Measurements from ENCODE around the gene FHDC1.

The FHDC1 gene

DNA sequence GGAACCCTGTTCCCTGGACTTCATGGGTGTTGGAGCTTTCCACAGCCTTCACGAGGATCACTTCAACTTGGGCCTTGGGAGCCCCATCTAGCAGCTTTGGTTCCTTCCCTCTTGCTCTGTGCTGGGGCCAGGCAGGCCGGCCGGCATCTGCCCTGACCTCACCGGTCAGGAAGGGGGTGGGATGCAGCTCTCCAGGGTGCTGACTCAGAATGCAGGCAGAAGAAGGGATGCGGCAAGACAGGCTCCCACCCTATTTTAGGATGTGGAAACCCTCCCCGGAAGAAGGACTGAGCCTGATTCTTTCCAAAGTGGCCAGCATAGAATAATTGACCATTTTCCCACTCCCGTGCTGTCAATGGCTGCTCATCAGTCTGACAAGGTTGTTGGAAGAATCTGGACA is 47.1 kb downstream of the FHDC1 start:
- no peak overlapping the region for H3K9ac ChIP-seq (ENCODE audit: insufficient read length)
- no peak overlapping the region for H3K27ac ChIP-seq
- TF ChIP-seq EZH2 (IDR thresholded peaks at IDR 0.05) = no peak
- TF ChIP-seq POLR2AphosphoS5 (IDR thresholded peaks at IDR 0.05; ENCODE audit: borderline replicate concordance, low read depth, low read length) = no peak
- TF ChIP-seq FOXP2 (optimal IDR thresholded peaks at IDR 0.05; ENCODE audit: control extremely low read depth, extremely low read length, insufficient read depth) = no peak
- H3K36me3 ChIP-seq (ENCODE audit: insufficient read depth, low read length) = no peaks in the 10 kb centered on the region
- H3K9me3 ChIP-seq (ENCODE audit: low read depth, low read length) = no peaks in the 10 kb centered on the region
- DNase-seq (ENCODE audit: low read depth, low spot score) = no peak
- H3K4me3 ChIP-seq = no peak overlapping the region

GRCh38 chr4:152983774-152984411 is 47.8 kb downstream of the FHDC1 start:
- no peaks in the 10 kb centered on the region for H3K9me3 ChIP-seq (ENCODE audit: low read depth, low read length)
- H3K27ac ChIP-seq = no peak overlapping the region
- H3K4me3 ChIP-seq = no peak overlapping the region
- TF ChIP-seq FOXP2 (optimal IDR thresholded peaks at IDR 0.05; ENCODE audit: control extremely low read depth, extremely low read length, insufficient read depth) (no peak), POLR2AphosphoS5 (IDR thresholded peaks at IDR 0.05; ENCODE audit: borderline replicate concordance, low read depth, low read length) (no peak), EZH2 (IDR thresholded peaks at IDR 0.05) (no peak)
- H3K36me3 ChIP-seq (ENCODE audit: insufficient read depth, low read length) = no peaks in the 10 kb centered on the region
- DNase-seq (ENCODE audit: low read depth, low spot score) = no peak
- H3K9ac ChIP-seq (ENCODE audit: insufficient read length) = no peak overlapping the region

DNA sequence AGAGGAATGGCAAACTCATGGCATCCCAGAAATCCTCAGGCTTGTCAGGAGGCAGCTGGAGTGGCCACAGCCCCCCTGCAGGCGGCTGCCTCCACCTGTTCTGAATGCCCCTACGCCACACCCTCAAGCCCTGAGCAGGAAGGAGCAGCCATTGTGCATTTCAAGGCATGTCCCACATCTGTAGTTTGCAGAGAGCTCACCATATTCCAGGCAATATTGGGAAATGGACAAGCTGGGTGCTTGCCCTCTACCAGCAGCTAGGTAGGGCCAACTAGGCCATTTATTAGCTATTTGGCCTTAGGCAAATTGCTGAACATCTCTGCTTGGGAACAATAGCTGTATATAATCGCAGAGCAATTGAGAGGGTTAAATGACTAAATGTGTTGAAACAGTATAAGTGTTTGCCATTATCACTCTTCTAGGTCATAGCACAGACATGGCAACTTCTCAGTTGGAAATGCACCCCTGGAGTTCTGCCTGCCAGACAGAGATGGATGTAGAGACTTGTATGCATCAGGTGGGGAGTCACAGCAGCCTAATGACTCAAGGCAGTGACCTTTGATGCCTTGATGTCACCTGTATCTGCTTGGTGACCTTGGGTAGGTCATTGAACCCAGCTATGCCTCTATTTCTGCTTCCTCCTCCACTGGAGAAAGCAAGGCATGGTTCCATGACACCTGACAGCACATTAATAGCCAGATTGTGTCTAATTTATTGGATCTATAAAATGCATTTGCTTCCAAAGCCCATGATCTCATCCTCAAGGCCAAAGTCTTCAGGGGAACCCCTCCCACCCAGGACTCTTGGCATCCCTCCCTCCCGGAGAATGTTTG is 52.8 kb downstream of the FHDC1 start:
- H3K36me3 ChIP-seq (ENCODE audit: insufficient read depth, low read length) = no peaks in the 10 kb centered on the region
- H3K4me3 ChIP-seq = no peak overlapping the region
- TF ChIP-seq EZH2 (IDR thresholded peaks at IDR 0.05) (no peak), FOXP2 (optimal IDR thresholded peaks at IDR 0.05; ENCODE audit: control extremely low read depth, extremely low read length, insufficient read depth) (no peak), POLR2AphosphoS5 (IDR thresholded peaks at IDR 0.05; ENCODE audit: borderline replicate concordance, low read depth, low read length) (no peak)
- no peak for DNase-seq (ENCODE audit: low read depth, low spot score)
- no peak overlapping the region for H3K9ac ChIP-seq (ENCODE audit: insufficient read length)
- no peak overlapping the region for H3K27ac ChIP-seq
- no peaks in the 10 kb centered on the region for H3K9me3 ChIP-seq (ENCODE audit: low read depth, low read length)

GRCh38 chr4:152989554-152989970 is 53.4 kb downstream of the FHDC1 start:
- no peak for TF ChIP-seq FOXP2 (optimal IDR thresholded peaks at IDR 0.05; ENCODE audit: control extremely low read depth, extremely low read length, insufficient read depth)
- TF ChIP-seq EZH2 (IDR thresholded peaks at IDR 0.05) = no peak
- TF ChIP-seq POLR2AphosphoS5 (IDR thresholded peaks at IDR 0.05; ENCODE audit: borderline replicate concordance, low read depth, low read length) = no peak
- H3K36me3 ChIP-seq (ENCODE audit: insufficient read depth, low read length) = no peaks in the 10 kb centered on the region
- H3K4me3 ChIP-seq = no peak overlapping the region
- no peak overlapping the region for H3K27ac ChIP-seq
- no peak for DNase-seq (ENCODE audit: low read depth, low spot score)
- no peaks in the 10 kb centered on the region for H3K9me3 ChIP-seq (ENCODE audit: low read depth, low read length)
- no peak overlapping the region for H3K9ac ChIP-seq (ENCODE audit: insufficient read length)

DNA sequence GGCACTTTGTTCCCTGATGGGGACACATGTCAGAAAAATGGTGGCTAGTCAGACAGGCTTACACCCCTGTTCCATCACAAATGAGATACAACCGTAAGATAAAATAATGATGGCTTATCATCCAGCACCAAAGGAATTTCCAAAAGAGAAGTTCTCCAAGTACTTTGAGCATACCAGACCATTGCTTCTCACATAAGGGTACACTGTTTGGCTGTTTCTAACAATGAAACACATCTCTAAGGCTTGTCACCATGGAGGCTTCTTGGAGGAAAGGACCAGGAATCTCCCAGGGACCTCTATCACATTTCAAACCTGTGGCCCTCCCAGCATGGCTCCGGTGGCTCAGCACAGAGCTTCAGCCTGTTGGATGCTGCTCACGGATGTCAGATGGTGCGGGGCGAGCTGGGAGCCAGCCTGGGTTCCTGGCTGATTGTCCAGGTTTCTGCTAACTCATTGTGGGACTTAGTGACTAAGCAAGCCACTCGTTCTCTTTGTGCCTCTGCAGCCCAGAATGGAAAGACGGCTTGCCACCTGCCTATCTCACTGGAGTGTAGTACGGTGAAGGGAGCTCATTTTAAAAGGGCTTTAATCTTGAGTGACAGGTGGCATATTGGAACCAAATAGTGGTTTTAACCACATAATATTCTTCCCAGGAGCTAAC is 54.5 kb downstream of the FHDC1 start:
- Histone ChIP-seq H3K4me3 (no peak overlapping the region), H3K9ac (ENCODE audit: insufficient read length) (no peak overlapping the region), H3K36me3 (ENCODE audit: insufficient read depth, low read length) (no peaks in the 10 kb centered on the region), H3K9me3 (ENCODE audit: low read depth, low read length) (no peaks in the 10 kb centered on the region), H3K27ac (no peak overlapping the region)
- DNase-seq (ENCODE audit: low read depth, low spot score) = no peak
- no peak for TF ChIP-seq FOXP2 (optimal IDR thresholded peaks at IDR 0.05; ENCODE audit: control extremely low read depth, extremely low read length, insufficient read depth)
- no peak for TF ChIP-seq POLR2AphosphoS5 (IDR thresholded peaks at IDR 0.05; ENCODE audit: borderline replicate concordance, low read depth, low read length)
- TF ChIP-seq EZH2 (IDR thresholded peaks at IDR 0.05) = no peak

GRCh38 chr4:152991398-152991797 is 55.3 kb downstream of the FHDC1 start:
- Histone ChIP-seq H3K9me3 (ENCODE audit: low read depth, low read length) (no peaks in the 10 kb centered on the region), H3K27ac (no peak overlapping the region), H3K4me3 (no peak overlapping the region), H3K36me3 (ENCODE audit: insufficient read depth, low read length) (no peaks in the 10 kb centered on the region), H3K9ac (ENCODE audit: insufficient read length) (no peak overlapping the region)
- DNase-seq (ENCODE audit: low read depth, low spot score) = no peak
- TF ChIP-seq POLR2AphosphoS5 (IDR thresholded peaks at IDR 0.05; ENCODE audit: borderline replicate concordance, low read depth, low read length) (no peak), FOXP2 (optimal IDR thresholded peaks at IDR 0.05; ENCODE audit: control extremely low read depth, extremely low read length, insufficient read depth) (no peak), EZH2 (IDR thresholded peaks at IDR 0.05) (no peak)

GRCh38 chr4:152992027-152992426 is 55.9 kb downstream of the FHDC1 start:
- TF ChIP-seq EZH2 (IDR thresholded peaks at IDR 0.05) (no peak), POLR2AphosphoS5 (IDR thresholded peaks at IDR 0.05; ENCODE audit: borderline replicate concordance, low read depth, low read length) (no peak), FOXP2 (optimal IDR thresholded peaks at IDR 0.05; ENCODE audit: control extremely low read depth, extremely low read length, insufficient read depth) (no peak)
- no peak overlapping the region for H3K27ac ChIP-seq
- H3K4me3 ChIP-seq = no peak overlapping the region
- H3K9me3 ChIP-seq (ENCODE audit: low read depth, low read length) = no peaks in the 10 kb centered on the region
- no peaks in the 10 kb centered on the region for H3K36me3 ChIP-seq (ENCODE audit: insufficient read depth, low read length)
- H3K9ac ChIP-seq (ENCODE audit: insufficient read length) = no peak overlapping the region
- DNase-seq (ENCODE audit: low read depth, low spot score) = no peak

GRCh38 chr4:152992466-152992865 is 56.3 kb downstream of the FHDC1 start:
- Histone ChIP-seq H3K9me3 (ENCODE audit: low read depth, low read length) (no peaks in the 10 kb centered on the region), H3K9ac (ENCODE audit: insufficient read length) (no peak overlapping the region), H3K4me3 (no peak overlapping the region), H3K36me3 (ENCODE audit: insufficient read depth, low read length) (no peaks in the 10 kb centered on the region), H3K27ac (no peak overlapping the region)
- no peak for DNase-seq (ENCODE audit: low read depth, low spot score)
- TF ChIP-seq EZH2 (IDR thresholded peaks at IDR 0.05) = no peak
- no peak for TF ChIP-seq POLR2AphosphoS5 (IDR thresholded peaks at IDR 0.05; ENCODE audit: borderline replicate concordance, low read depth, low read length)
- no peak for TF ChIP-seq FOXP2 (optimal IDR thresholded peaks at IDR 0.05; ENCODE audit: control extremely low read depth, extremely low read length, insufficient read depth)

All from SK-N-MC (cell line).